DND-41 (cell line): Measurements from ENCODE around the gene NPS.

Experiments
- EZH2 ChIP-seq: IDR thresholded peaks from 3 replicates; pipeline ENCODE4 v1.6.1; 2012; ENCODE audit warnings: borderline replicate concordance, low read depth, mild to moderate bottlenecking, moderate library complexity, low read length, inconsistent platforms; ENCODE audit not compliant: severe bottlenecking
- TF ChIP-seq, protein P1 (sequence below): IDR thresholded peaks from 2 replicates; pipeline ENCODE4 v1.5.1; 2012; ENCODE audit warnings: borderline replicate concordance, low read length, moderate library complexity, mild to moderate bottlenecking; ENCODE audit not compliant: poor library complexity, severe bottlenecking; ENCODE audit errors: extremely low read depth

DNA sequence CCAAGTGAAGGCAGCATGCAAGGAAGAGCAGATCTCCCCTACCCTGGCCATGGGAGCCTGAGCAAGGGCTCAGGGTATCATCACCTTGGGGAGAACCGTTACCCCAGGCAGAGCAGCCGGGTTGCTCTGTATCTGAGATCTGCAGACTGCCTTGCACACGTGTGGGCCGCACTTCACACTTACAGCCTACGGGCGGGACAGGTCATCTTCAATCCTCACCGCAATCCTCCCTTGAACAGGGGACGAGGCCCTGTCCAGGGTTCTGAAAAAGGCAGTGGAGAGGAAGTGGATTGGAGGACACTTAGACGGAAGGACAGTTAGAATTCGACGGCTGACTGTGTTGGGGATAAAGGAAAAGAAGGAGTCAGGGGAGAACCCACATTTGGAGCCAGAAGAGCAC, 51.4 kb downstream of the NPS start:
- TF ChIP-seq, protein P1, sequence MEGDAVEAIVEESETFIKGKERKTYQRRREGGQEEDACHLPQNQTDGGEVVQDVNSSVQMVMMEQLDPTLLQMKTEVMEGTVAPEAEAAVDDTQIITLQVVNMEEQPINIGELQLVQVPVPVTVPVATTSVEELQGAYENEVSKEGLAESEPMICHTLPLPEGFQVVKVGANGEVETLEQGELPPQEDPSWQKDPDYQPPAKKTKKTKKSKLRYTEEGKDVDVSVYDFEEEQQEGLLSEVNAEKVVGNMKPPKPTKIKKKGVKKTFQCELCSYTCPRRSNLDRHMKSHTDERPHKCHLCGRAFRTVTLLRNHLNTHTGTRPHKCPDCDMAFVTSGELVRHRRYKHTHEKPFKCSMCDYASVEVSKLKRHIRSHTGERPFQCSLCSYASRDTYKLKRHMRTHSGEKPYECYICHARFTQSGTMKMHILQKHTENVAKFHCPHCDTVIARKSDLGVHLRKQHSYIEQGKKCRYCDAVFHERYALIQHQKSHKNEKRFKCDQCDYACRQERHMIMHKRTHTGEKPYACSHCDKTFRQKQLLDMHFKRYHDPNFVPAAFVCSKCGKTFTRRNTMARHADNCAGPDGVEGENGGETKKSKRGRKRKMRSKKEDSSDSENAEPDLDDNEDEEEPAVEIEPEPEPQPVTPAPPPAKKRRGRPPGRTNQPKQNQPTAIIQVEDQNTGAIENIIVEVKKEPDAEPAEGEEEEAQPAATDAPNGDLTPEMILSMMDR, result no peak
- TF ChIP-seq EZH2, result no peak
